H1 (cell line): ENCODE measurements around the gene HMGCL.

Experiments used
- CBX5 ChIP-seq: fragments of 300-800, 300-1000 bp; sonication (generic); IDR thresholded peaks from 2 replicates; pipeline ENCODE4 v1.7.1; 2016; ENCODE audit warnings: antibody characterized with exemption, low read length, low read depth
- GABPA ChIP-seq: IDR thresholded peaks from 2 replicates; pipeline ENCODE4 v1.6.1; 2011; ENCODE audit warnings: mild to moderate bottlenecking, low read length, moderate library complexity, borderline replicate concordance; ENCODE audit not compliant: insufficient read depth
- NRF1 ChIP-seq: IDR thresholded peaks from 2 replicates; pipeline ENCODE4 v1.6.1; 2011; ENCODE audit warnings: mild to moderate bottlenecking, low read depth, low read length, improper control_type of control experiment
- PHF8 ChIP-seq: fragments of 200-600 bp; sonication (generic); conservative IDR thresholded peaks from 2 replicates; pipeline ENCODE4 v1.7.1; 2012; ENCODE audit warnings: low read depth, mild to moderate bottlenecking, inconsistent platforms, low read length, moderate library complexity
- POLR2A ChIP-seq, 2 experiments: IDR thresholded peaks; 1 replicate in 1 of 2; 2 replicates in 1 of 2; pipeline ENCODE4 v1.6.1; 2011; ENCODE audit warnings: low read depth in 2 of 2, low read length in 2 of 2, mild to moderate bottlenecking in 2 of 2; ENCODE audit errors: control extremely low read depth in 1 of 2
- SAP30 ChIP-seq: fragments of 300-600 bp; sonication (generic); IDR thresholded peaks from 2 replicates; pipeline ENCODE4 v1.7.1; 2012; ENCODE audit warnings: low read length, moderate library complexity, mild to moderate bottlenecking, inconsistent platforms; ENCODE audit not compliant: insufficient read depth, insufficient replicate concordance
- SUZ12 ChIP-seq: fragments of 200-600 bp; sonication (generic); IDR thresholded peaks from 2 replicates; pipeline ENCODE4 v1.6.1; 2012; ENCODE audit warnings: mild to moderate bottlenecking, inconsistent platforms, low read length, moderate library complexity, mixed read lengths
- TCF12 ChIP-seq: IDR thresholded peaks from 2 replicates; pipeline ENCODE4 v1.6.1; 2011; ENCODE audit warnings: low read depth, mild to moderate bottlenecking, low read length
- TF ChIP-seq, protein P1 (sequence below), 3 experiments: IDR thresholded peaks; 1 replicate in 2 of 3; 2 replicates in 1 of 3; pipeline versions ENCODE4 v1.5.1 to v1.6.1; 2011; ENCODE audit warnings: low read length in 3 of 3, mild to moderate bottlenecking in 3 of 3, inconsistent platforms in 2 of 3, low read depth in 1 of 3, moderate library complexity in 1 of 3; ENCODE audit not compliant: insufficient read depth in 1 of 3; ENCODE audit errors: control extremely low read depth in 1 of 3

DNA sequence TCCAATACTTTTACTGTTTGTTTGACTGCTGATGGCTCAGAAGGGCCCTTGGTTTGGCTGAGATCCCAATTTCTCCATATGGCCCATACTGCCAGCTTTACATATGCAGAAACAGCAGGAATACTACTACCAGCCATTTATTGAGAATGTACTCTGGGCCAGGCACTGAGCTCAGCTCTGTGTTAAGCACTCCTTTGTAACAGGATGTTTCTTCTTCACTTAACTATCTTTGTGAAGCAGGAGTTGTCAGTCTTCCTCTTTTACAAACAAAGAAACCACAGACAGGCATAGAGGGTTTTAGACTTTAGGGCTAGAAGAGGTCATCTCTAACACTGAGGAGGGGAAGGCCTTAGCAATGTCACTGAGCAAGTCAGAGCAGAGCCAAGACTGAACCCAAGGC, 8.3 kb downstream of the HMGCL start:
- TF ChIP-seq POLR2A (IDR thresholded peaks at IDR 0.05; ENCODE audit: control extremely low read depth in 1 of 2, low read depth in 2 of 2, low read length in 2 of 2): no peak
- TF ChIP-seq NRF1: no peak
- TF ChIP-seq PHF8: no peak
- no peak for TF ChIP-seq SUZ12
- no peak for TF ChIP-seq GABPA
- TF ChIP-seq, protein P1, sequence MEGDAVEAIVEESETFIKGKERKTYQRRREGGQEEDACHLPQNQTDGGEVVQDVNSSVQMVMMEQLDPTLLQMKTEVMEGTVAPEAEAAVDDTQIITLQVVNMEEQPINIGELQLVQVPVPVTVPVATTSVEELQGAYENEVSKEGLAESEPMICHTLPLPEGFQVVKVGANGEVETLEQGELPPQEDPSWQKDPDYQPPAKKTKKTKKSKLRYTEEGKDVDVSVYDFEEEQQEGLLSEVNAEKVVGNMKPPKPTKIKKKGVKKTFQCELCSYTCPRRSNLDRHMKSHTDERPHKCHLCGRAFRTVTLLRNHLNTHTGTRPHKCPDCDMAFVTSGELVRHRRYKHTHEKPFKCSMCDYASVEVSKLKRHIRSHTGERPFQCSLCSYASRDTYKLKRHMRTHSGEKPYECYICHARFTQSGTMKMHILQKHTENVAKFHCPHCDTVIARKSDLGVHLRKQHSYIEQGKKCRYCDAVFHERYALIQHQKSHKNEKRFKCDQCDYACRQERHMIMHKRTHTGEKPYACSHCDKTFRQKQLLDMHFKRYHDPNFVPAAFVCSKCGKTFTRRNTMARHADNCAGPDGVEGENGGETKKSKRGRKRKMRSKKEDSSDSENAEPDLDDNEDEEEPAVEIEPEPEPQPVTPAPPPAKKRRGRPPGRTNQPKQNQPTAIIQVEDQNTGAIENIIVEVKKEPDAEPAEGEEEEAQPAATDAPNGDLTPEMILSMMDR (IDR thresholded peaks at IDR 0.05; ENCODE audit: control extremely low read depth in 1 of 3, insufficient read depth in 1 of 3, low read depth in 1 of 3, low read length in 3 of 3): no peak
- no peak for TF ChIP-seq CBX5
- no peak for TF ChIP-seq SAP30
- TF ChIP-seq TCF12: no peak
